OCI-LY1 (cell line): ENCODE results near the gene NCCRP1.

ENCODE experiments used
- CTCF ChIP-seq: fragments of 200-600 bp; sonication (generic), shearing (Covaris generic); IDR thresholded peaks from 2 replicates; pipeline ENCODE4 v1.5.1; 2017; ENCODE audit warnings: mild to moderate bottlenecking, antibody characterized with exemption, low read length, moderate library complexity, mixed read lengths
- EZH2 ChIP-seq: fragments of 200-600 bp; sonication (generic), shearing (Covaris generic); IDR thresholded peaks from 2 replicates; pipeline ENCODE4 v1.8.0; 2017; ENCODE audit warnings: borderline replicate concordance, mixed run types, mild to moderate bottlenecking, antibody characterized with exemption, low read length, moderate library complexity, mixed read lengths

- TF ChIP-seq CTCF, result no peak
- no peak for TF ChIP-seq EZH2
Observed at GRCh38 chr19:39160889-39161672, 35.7 kb upstream of the NCCRP1 start.
